Peyer's patch (tissue), 4 donors: Measurements from ENCODE around the gene BAHCC1.

ENCODE experiments used
- POLR2A ChIP-seq, 2 donors: fragments of 450-650 bp; IDR thresholded peaks; one replicate each; pipeline ENCODE4 v1.5.1; 2017; ENCODE audit warnings: antibody characterized with exemption in 2 of 2, mild to moderate bottlenecking in 2 of 2, moderate library complexity in 2 of 2
- TF ChIP-seq, protein P1 (sequence below), 6 experiments: fragments of 450-650 bp in 4 of 6; fragments of 200-600 bp in 2 of 6; sonication (generic) in 1 of 6; IDR thresholded peaks; one replicate each; pipeline ENCODE4 v1.5.1; 2017 to 2019; ENCODE audit warnings: antibody characterized with exemption in 6 of 6, mild to moderate bottlenecking in 3 of 6, moderate library complexity in 1 of 6

DNA sequence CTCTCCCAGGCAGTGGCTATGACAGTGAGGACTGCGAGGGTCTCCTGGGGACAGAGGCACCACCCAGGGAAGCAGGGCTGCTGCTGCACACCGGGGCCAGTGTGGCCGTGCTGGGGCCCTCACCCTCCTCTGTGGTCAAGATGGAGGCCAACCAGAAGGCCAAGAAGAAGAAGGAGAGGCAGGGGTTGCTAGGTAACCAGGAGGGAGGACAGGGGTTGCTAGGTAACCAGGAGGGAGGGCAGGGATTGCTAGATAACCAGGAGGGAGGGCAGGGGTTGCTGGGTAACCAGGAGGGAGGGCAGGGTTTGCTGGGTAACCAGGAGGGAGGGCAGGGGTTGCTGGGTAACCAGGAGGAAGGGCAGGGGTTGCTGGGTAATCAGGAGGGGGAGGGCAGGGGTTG lies 62.1 kb downstream of the BAHCC1 start:
- TF ChIP-seq, protein P1, sequence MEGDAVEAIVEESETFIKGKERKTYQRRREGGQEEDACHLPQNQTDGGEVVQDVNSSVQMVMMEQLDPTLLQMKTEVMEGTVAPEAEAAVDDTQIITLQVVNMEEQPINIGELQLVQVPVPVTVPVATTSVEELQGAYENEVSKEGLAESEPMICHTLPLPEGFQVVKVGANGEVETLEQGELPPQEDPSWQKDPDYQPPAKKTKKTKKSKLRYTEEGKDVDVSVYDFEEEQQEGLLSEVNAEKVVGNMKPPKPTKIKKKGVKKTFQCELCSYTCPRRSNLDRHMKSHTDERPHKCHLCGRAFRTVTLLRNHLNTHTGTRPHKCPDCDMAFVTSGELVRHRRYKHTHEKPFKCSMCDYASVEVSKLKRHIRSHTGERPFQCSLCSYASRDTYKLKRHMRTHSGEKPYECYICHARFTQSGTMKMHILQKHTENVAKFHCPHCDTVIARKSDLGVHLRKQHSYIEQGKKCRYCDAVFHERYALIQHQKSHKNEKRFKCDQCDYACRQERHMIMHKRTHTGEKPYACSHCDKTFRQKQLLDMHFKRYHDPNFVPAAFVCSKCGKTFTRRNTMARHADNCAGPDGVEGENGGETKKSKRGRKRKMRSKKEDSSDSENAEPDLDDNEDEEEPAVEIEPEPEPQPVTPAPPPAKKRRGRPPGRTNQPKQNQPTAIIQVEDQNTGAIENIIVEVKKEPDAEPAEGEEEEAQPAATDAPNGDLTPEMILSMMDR (IDR thresholded peaks at IDR 0.05): no peak
- TF ChIP-seq POLR2A (IDR thresholded peaks at IDR 0.05): no peak
